AG04450 (cell line): Measurements from ENCODE around the gene IKZF3. TPM values are rescaled to one million over a fixed set of nuclear protein-coding genes. Genes with fewer than 3 reads are reported as not detected.

Source experiments
- CTCF ChIA-PET: fragments of 300-600, 350-600 bp; formaldehyde crosslinking; extraction: SDS; loops from one replicate; lab custom pipeline; 2022; ENCODE audit warnings: antibody characterized with exemption, inconsistent platforms; lab: Charles Lee
- POLR2A ChIA-PET: fragments of 350-600 bp; formaldehyde crosslinking; extraction: SDS; loops from one replicate; lab custom pipeline; 2021; ENCODE audit warnings: antibody characterized with exemption, inconsistent platforms; lab: Yijun Ruan, JAX
- DNase-seq: peaks from one replicate; pipeline ENCODE4 v3.0.0-alpha.2; 2011; ENCODE audit warnings: low read depth, low spot score
- H3K27ac ChIP-seq: one replicate; pipeline ENCODE4 v1.5.1; 2012; ENCODE audit warnings: low read depth, low read length, control low read depth
- H3K27me3 ChIP-seq: one replicate; pipeline ENCODE4 v1.6.0; 2012; ENCODE audit warnings: low read length; ENCODE audit not compliant: control insufficient read depth, insufficient read depth
- H3K4me3 ChIP-seq: 2 replicates; pipeline ENCODE4 v1.5.1; 2011; ENCODE audit warnings: mild to moderate bottlenecking, low read depth, low read length, control low read depth
- H3K9me3 ChIP-seq: 2 replicates; pipeline ENCODE4 v1.5.1; 2012; ENCODE audit warnings: low read length; ENCODE audit not compliant: control insufficient read depth, insufficient read depth
- CTCF ChIP-seq: IDR thresholded peaks from 2 replicates; pipeline ENCODE4 v1.5.1; 2011; ENCODE audit warnings: low read depth, low read length, control low read depth, inconsistent platforms
- polyA plus RNA-seq: library from polyadenylated mRNA; depleted of rRNA; stranded (reverse); fragments of >200 nt; gene quantifications from 2 replicates; pipeline ENCODE4 v1.2.3, GENCODE V29; 2011

IKZF3 gene
- polyA plus RNA-seq, 1 experiment, result not detected

- no peaks in the 10 kb centered on the region for H3K9me3 ChIP-seq
- H3K4me3 ChIP-seq, result no peak overlapping the region
- POLR2A ChIA-PET, result no interaction called here
- no peak overlapping the region for H3K27ac ChIP-seq
- TF ChIP-seq CTCF, result no peak
- CTCF ChIA-PET, result no interaction called here
- no peak for DNase-seq
- peaks cover 54% of the 10 kb centered on the region for H3K27me3 ChIP-seq
Measured at GRCh38 chr17:39782481-39782880, 81.6 kb downstream of the IKZF3 start.

- Histone ChIP-seq H3K4me3 (no peak overlapping the region), H3K27ac (no peak overlapping the region), H3K9me3 (no peaks in the 10 kb centered on the region), H3K27me3 (peaks cover 53% of the 10 kb centered on the region)
- ChIA-PET POLR2A (no interaction called here), CTCF (interaction anchor here (1.0 kb wide), 1 partner anchor 160 kb away, joined by 3 read pairs; no protein-coding TSS in a partner anchor)
- DNase-seq, result no peak
- TF ChIP-seq CTCF, result no peak
Measured at GRCh38 chr17:39781861-39782213, 82.3 kb downstream of the IKZF3 start.

- no peak for DNase-seq
- no peaks in the 10 kb centered on the region for H3K9me3 ChIP-seq
- no peak overlapping the region for H3K27ac ChIP-seq
- peaks cover 50% of the 10 kb centered on the region for H3K27me3 ChIP-seq
- ChIA-PET CTCF (interaction anchor here (1.0 kb wide), 1 partner anchor 159 kb away, joined by 3 read pairs; no protein-coding TSS in a partner anchor), POLR2A (no interaction called here)
- H3K4me3 ChIP-seq, result no peak overlapping the region
- TF ChIP-seq CTCF, result no peak
Measured at GRCh38 chr17:39781031-39781860, 82.9 kb downstream of the IKZF3 start.

- no peak for TF ChIP-seq CTCF
- POLR2A ChIA-PET, result no interaction called here
- H3K4me3 ChIP-seq, result no peak overlapping the region
- no peaks in the 10 kb centered on the region for H3K9me3 ChIP-seq
- no peak for DNase-seq
- no peak overlapping the region for H3K27ac ChIP-seq
- CTCF ChIA-PET, result no interaction called here
- H3K27me3 ChIP-seq, result peaks cover 69% of the 10 kb centered on the region
Measured at GRCh38 chr17:39777534-39778365, 86.4 kb downstream of the IKZF3 start.
